ENCODE results near the gene FKBP5.
"Not testable (repeated sequence)": the region's sequence is repeated elsewhere in the genome, so short reads cannot be mapped to it uniquely, and the experiment has no call there.

Gene FKBP5

GRCh38 chr6:35580836-35581235, 107.9 kb downstream of the FKBP5 start:
- no peak for DNase-seq

GRCh38 chr6:35576682-35577081, 112.0 kb downstream of the FKBP5 start:
- DNase-seq: no peak

- DNase-seq: no peak
Observed at GRCh38 chr6:35573495-35574110, 115.1 kb downstream of the FKBP5 start.

GRCh38 chr6:35570885-35571330, 117.8 kb downstream of the FKBP5 start:
- DNase-seq: not testable (repeated sequence)

GRCh38 chr6:35569011-35569461, 119.7 kb downstream of the FKBP5 start:
- peak; percentile 33 for DNase-seq

- no peak for DNase-seq
Observed at GRCh38 chr6:35566794-35567193, 121.9 kb downstream of the FKBP5 start.

GRCh38 chr6:35564733-35565132, 124.0 kb downstream of the FKBP5 start:
- DNase-seq: no peak

- no peak for DNase-seq
Observed at GRCh38 chr6:35562060-35562459, 126.7 kb downstream of the FKBP5 start.

GRCh38 chr6:35561113-35561512, 127.6 kb downstream of the FKBP5 start:
- no peak for DNase-seq

- no peak for DNase-seq
Observed at GRCh38 chr6:35558571-35558970, 130.1 kb downstream of the FKBP5 start.

- no peak for DNase-seq
Observed at GRCh38 chr6:35557239-35557638, 131.5 kb downstream of the FKBP5 start.

- DNase-seq: no peak
Observed at GRCh38 chr6:35554811-35555210, 133.9 kb downstream of the FKBP5 start.

- DNase-seq: no peak
Observed at GRCh38 chr6:35553315-35553714, 135.4 kb downstream of the FKBP5 start.

GRCh38 chr6:35552285-35552917, 136.3 kb downstream of the FKBP5 start:
- DNase-seq: peak; percentile 64

- no peak for DNase-seq
Observed at GRCh38 chr6:35550437-35550836, 138.3 kb downstream of the FKBP5 start.

GRCh38 chr6:35547676-35548075, 141.0 kb downstream of the FKBP5 start:
- DNase-seq: no peak

- DNase-seq: no peak
Observed at GRCh38 chr6:35544769-35545361, 143.8 kb downstream of the FKBP5 start.

- no peak for DNase-seq
Observed at GRCh38 chr6:35543459-35544193, 145.1 kb downstream of the FKBP5 start.

GRCh38 chr6:35541836-35542235, 146.9 kb downstream of the FKBP5 start:
- no peak for DNase-seq

- DNase-seq: no peak
Observed at GRCh38 chr6:35539223-35539622, 149.5 kb downstream of the FKBP5 start.

- not testable (repeated sequence) for DNase-seq
Observed at GRCh38 chr6:35535847-35536246, 152.9 kb downstream of the FKBP5 start.

- DNase-seq: no peak
Observed at GRCh38 chr6:35534407-35535170, 154.1 kb downstream of the FKBP5 start.

GRCh38 chr6:35533981-35534380, 154.7 kb downstream of the FKBP5 start:
- DNase-seq: no peak
